ENCODE data around the gene LST1. TPM values are rescaled to one million over a fixed set of nuclear protein-coding genes. Genes with fewer than 3 reads are reported as not detected.
A peak's percentile ranks its signal among the peaks of the same experiment; 100 is the strongest.

The LST1 gene
- total and polyA plus RNA-seq, 2 of the 8 experiments (the other 6 are each of a cell fraction or from before 2014, with no cell fraction given): not detected

DNA sequence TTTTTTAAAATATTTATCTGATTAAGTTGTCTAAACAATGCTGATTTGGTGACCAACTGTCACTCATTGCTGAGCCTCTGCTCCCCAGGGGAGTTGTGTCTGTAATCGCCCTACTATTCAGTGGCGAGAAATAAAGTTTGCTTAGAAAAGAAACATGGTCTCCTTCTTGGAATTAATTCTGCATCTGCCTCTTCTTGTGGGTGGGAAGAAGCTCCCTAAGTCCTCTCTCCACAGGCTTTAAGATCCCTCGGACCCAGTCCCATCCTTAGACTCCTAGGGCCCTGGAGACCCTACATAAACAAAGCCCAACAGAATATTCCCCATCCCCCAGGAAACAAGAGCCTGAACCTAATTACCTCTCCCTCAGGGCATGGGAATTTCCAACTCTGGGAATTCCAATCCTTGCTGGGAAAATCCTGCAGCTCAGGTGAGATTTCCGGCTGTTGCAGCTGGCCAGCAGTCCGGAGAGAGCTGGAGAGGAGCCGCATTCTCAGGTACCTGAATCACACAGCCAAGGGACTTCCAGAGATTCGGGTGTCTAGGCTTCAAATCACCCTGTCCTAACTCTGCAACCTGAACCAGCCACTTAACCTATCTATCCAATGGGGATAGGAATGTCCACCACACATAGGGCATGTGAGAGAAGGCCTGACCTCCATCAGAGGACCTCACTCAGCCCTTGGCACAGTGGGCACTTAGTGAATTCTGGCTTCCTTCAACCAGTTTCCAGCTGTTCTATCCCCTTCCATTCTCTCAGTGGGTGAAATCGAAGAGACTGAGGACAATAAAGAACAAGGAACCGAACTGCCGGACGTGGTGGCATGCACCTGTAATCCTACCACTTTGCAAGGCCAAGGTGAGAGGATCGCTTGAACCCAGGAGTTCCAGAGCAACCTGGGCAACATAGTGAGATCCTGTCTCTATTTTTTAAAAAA, 7.6 kb upstream of the LST1 start:
- no peak overlapping the region for H3K4me3 ChIP-seq (ENCODE audit: extremely low read depth in 1 of 4, insufficient read depth in 2 of 4, low read depth in 3 of 4, low read length in 4 of 4)
- H3K23ac ChIP-seq (ENCODE audit: insufficient read length): no peak overlapping the region
- no peak overlapping the region for H4K5ac ChIP-seq (ENCODE audit: insufficient read length, low read depth, low read length)
- peaks cover 0 to 6% (median 6%) of the 10 kb centered on the region in 4 experiments; a peak in 6 of 7 replicates for H3K4me1 ChIP-seq (replicated peaks in 1 of 4; ENCODE audit: control insufficient read depth in 3 of 4, insufficient read depth in 4 of 4, low read length in 3 of 4)
- 0 out of 2 replicates have a peak overlapping the region, but pooled peaks have one; percentile 13 for H3K18ac ChIP-seq (ENCODE audit: extremely low read depth, low read length)
- 91% methylated on average over 12 of the region's 12 CpGs; no CpG with 5 or more reads in 1 of the 2 experiments for WGBS, 2 experiments (ENCODE audit: extremely low coverage in 1 of 2, insufficient coverage in 1 of 2, insufficient read length in 1 of 2, insufficient replicate concordance in 2 of 2, low coverage in 1 of 2, low lambda C conversion rate in 2 of 2, missing lambda C conversion rate in 1 of 2)
- H3K27ac ChIP-seq (ENCODE audit: low read depth, low read length): no peak overlapping the region
- no peak overlapping the region for H4K8ac ChIP-seq (ENCODE audit: extremely low read depth, insufficient read depth, low read length)
- no peak overlapping the region for H3K14ac ChIP-seq (ENCODE audit: insufficient read length)
- no peak overlapping the region for H3K9ac ChIP-seq (replicated peaks in 1 of 4; ENCODE audit: extremely low read depth in 1 of 4, low read depth in 3 of 4, low read length in 3 of 4)
- FAIRE-seq: no peak
- no peaks in the 10 kb centered on the region for H3K79me1 ChIP-seq (ENCODE audit: low read depth, low read length)
- peak overlapping the region; percentile 98; the same call in 1 of the 2 replicates for H2AK5ac ChIP-seq (ENCODE audit: low read depth, low read length)
- no peak overlapping the region for H4K91ac ChIP-seq (replicated peaks; ENCODE audit: insufficient read length, low read length)
- peaks cover 0 to 8% (median 7%) of the 10 kb centered on the region in 4 experiments; a peak in 5 of 7 replicates for H3K27me3 ChIP-seq (replicated peaks in 1 of 4; ENCODE audit: control insufficient read depth in 3 of 4, extremely low read depth in 1 of 4, insufficient read depth in 3 of 4, low read length in 3 of 4)
- no peak for TF ChIP-seq TEAD4 (IDR thresholded peaks at IDR 0.05; ENCODE audit: low read depth, low read length)
- no peak for TF ChIP-seq EZH2 (IDR thresholded peaks at IDR 0.05; ENCODE audit: low read depth, low read length, severe bottlenecking)
- TF ChIP-seq SP2 (IDR thresholded peaks at IDR 0.05; ENCODE audit: low read length): no peak
- TF ChIP-seq ZNF274 (IDR thresholded peaks at IDR 0.05; ENCODE audit: borderline replicate concordance, extremely low read depth, low read length): no peak
- no peak for TF ChIP-seq POU5F1 (IDR thresholded peaks at IDR 0.05; ENCODE audit: low read depth, low read length)
- TF ChIP-seq EP300 (IDR thresholded peaks at IDR 0.05; ENCODE audit: borderline replicate concordance in 1 of 2, low read depth in 2 of 2, low read length in 2 of 2): no peak
- TF ChIP-seq RNF2 (IDR thresholded peaks at IDR 0.05; ENCODE audit: borderline replicate concordance, low read depth, low read length, missing control alignments, poor library complexity, severe bottlenecking): no peak
- no peak overlapping the region for H2BK15ac ChIP-seq (ENCODE audit: low read length)
- H3K79me2 ChIP-seq (ENCODE audit: control insufficient read depth in 1 of 2, insufficient read depth in 2 of 2, low read length in 2 of 2): no peaks in the 10 kb centered on the region
- H2BK5ac ChIP-seq (ENCODE audit: low read depth, low read length): no peak overlapping the region
- H3K36me3 ChIP-seq (ENCODE audit: control insufficient read depth in 2 of 4, insufficient read depth in 4 of 4, low read length in 3 of 4): no peaks in the 10 kb centered on the region
- H3K9me3 ChIP-seq (ENCODE audit: insufficient read depth in 2 of 2, low read depth in 1 of 2, low read length in 1 of 2): no peaks in the 10 kb centered on the region
- no peak overlapping the region for H2BK12ac ChIP-seq (ENCODE audit: low read depth, low read length)
- H2BK20ac ChIP-seq (ENCODE audit: low read length): no peak overlapping the region
- H2BK120ac ChIP-seq (replicated peaks; ENCODE audit: low read depth, low read length): no peak overlapping the region
- no peak overlapping the region for H3K56ac ChIP-seq (replicated peaks; ENCODE audit: insufficient read length, low read depth, low read length)
- no peak overlapping the region for H3K4ac ChIP-seq (replicated peaks; ENCODE audit: insufficient read length, low read depth, low read length)
- H3K23me2 ChIP-seq (ENCODE audit: low read depth, low read length): peaks cover 9% of the 10 kb centered on the region; the same call in 1 of the 2 replicates
- CTCF ChIA-PET (ENCODE audit: partially characterized antibody): interaction anchor here (0.6 to 19.2 kb wide), 6 partner anchors 9 to 344 kb away, joined by 3 to 640 read pairs (median 34); partner anchors contain the start of genes ATP6V1G2, LST1, LTB and NCR3
- POLR2A ChIA-PET (ENCODE audit: partially characterized antibody): interaction anchor here (0.6 to 12.2 kb wide), 7 partner anchors 11 to 61 kb away, joined by 3 to 110 read pairs (median 5); partner anchors contain the start of genes ATP6V1G2, DDX39B and NFKBIL1
- peak in 1 of 2 experiments; percentile 61 for DNase-seq (ENCODE audit: low read depth in 1 of 2, low spot score in 2 of 2)
- H4K20me1 ChIP-seq (replicated peaks in 1 of 2; ENCODE audit: control insufficient read depth in 1 of 2, insufficient read depth in 2 of 2, low read length in 2 of 2): no peaks in the 10 kb centered on the region
- no peak overlapping the region for H2AFZ ChIP-seq (ENCODE audit: low read length)
- no peak overlapping the region for H3K4me2 ChIP-seq (ENCODE audit: insufficient read depth in 1 of 2, low read depth in 2 of 2, low read length in 2 of 2)
